Smooth muscle cell (in vitro differentiated cells): ENCODE measurements around the gene KIZ. TPM values are rescaled to one million over a fixed set of nuclear protein-coding genes. Genes with fewer than 3 reads are reported as not detected.

ENCODE experiments used
- DNase-seq: peaks from one replicate; lab custom pipeline; 2025; ENCODE audit not compliant: unreplicated experiment; lab: John Stamatoyannopoulos, UW
- H2AFZ ChIP-seq: fragments of 200-600 bp; sonication (generic); 2 replicates; pipeline ENCODE4 v1.6.0; 2016; ENCODE audit warnings: antibody characterized with exemption, low read depth, mild to moderate bottlenecking
- H3F3A ChIP-seq: fragments of 200-600 bp; sonication (generic); 2 replicates; pipeline ENCODE4 v1.6.0; 2017; ENCODE audit warnings: antibody characterized with exemption, low read depth
- H3K27ac ChIP-seq: fragments of 200-600 bp; sonication (generic); 2 replicates; pipeline ENCODE4 v1.5.1; 2016; ENCODE audit warnings: low read depth, mild to moderate bottlenecking
- H3K27me3 ChIP-seq: fragments of 200-600 bp; sonication (generic); 2 replicates; pipeline ENCODE4 v1.6.1; 2016; ENCODE audit warnings: low read depth, mild to moderate bottlenecking
- H3K36me3 ChIP-seq: fragments of 200-600 bp; sonication (generic); 2 replicates; pipeline ENCODE4 v1.5.1; 2016; ENCODE audit warnings: low read depth
- H3K4me1 ChIP-seq: fragments of 200-600 bp; sonication (generic); 2 replicates; pipeline ENCODE4 v1.5.1; 2016; ENCODE audit warnings: low read depth
- H3K4me2 ChIP-seq: fragments of 200-600 bp; sonication (generic); 2 replicates; pipeline ENCODE4 v1.6.0; 2016; ENCODE audit warnings: mild to moderate bottlenecking
- H3K4me3 ChIP-seq: fragments of 200-600 bp; sonication (generic); 2 replicates; pipeline ENCODE4 v1.5.1; 2016; ENCODE audit warnings: mild to moderate bottlenecking
- H3K79me2 ChIP-seq: fragments of 200-600 bp; sonication (generic); 2 replicates; pipeline ENCODE4 v1.6.0; 2016; ENCODE audit warnings: low read depth, mild to moderate bottlenecking
- H3K9ac ChIP-seq: fragments of 200-600 bp; sonication (generic); 2 replicates; pipeline ENCODE4 v1.6.0; 2016; ENCODE audit warnings: low read depth
- H3K9me3 ChIP-seq: fragments of 200-600 bp; sonication (generic); replicated peaks from 2 replicates; pipeline ENCODE4 v1.5.1; 2016; ENCODE audit warnings: low read depth
- H4K20me1 ChIP-seq: fragments of 200-600 bp; sonication (generic); 2 replicates; pipeline ENCODE4 v1.6.0; 2016; ENCODE audit warnings: low read depth
- WGBS: methylation state at CpG from one replicate; pipeline ENCODE4 v1.1.7; 2016; ENCODE audit warnings: low lambda C conversion rate; 5-methylcytosine and 5-hydroxymethylcytosine counted together
- polyA plus RNA-seq: library from polyadenylated mRNA; unstranded; fragments of >200 nt; fragmentation: Nextera tagmentation; extraction: Ambion mirVana; gene quantifications from 2 replicates; pipeline ENCODE4 v1.2.1, GENCODE V29; 2016
- total RNA-seq: library from RNA; depleted of rRNA; stranded (reverse); fragments of >200 nt; gene quantifications from 2 replicates; pipeline ENCODE4 v1.2.3, GENCODE V29; 2014
- TF ChIP-seq, protein P1 (sequence below): fragments of 200-600 bp; sonication (generic); IDR thresholded peaks from 2 replicates; pipeline ENCODE4 v1.5.1; 2017; ENCODE audit warnings: borderline replicate concordance, mild to moderate bottlenecking, antibody characterized with exemption; ENCODE audit not compliant: insufficient read depth, poor library complexity, severe bottlenecking

The KIZ gene
- total and polyA plus RNA-seq, 2 experiments from 2014 or later, result 19.2 to 20.9 TPM

DNA sequence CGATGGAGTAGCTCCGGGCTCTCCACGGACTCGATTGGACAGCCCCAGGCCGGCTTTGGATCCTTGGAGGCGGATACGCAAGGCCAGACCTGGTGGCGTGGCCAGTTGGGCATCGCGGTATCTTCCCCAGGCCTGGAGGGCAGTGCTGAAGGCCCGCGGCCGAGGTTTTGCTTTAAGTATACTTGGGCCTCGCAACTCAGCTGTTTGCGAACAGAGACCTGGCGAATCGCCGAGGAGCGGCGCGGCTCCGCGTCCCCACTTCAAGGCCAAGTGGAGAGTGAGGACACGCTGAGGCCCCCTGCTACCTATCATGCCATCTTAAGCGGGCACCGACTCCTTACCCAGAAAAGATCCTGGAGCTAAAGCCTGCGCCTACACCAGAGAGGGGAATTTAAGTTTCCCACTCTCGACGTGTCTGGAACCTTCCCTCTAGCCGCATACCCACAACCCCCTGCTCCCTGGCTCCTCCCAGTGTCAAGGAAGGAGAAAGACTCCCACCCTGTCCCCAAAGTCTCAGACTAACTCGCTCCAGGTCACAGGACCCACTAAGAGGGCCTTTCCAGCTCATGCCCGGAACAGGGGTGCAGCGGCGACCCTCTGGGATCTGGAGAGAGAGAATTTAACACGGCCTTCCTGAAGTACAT is 23.8 kb upstream of the KIZ start:
- peak overlapping the region; percentile 44 for H3K4me3 ChIP-seq

DNA sequence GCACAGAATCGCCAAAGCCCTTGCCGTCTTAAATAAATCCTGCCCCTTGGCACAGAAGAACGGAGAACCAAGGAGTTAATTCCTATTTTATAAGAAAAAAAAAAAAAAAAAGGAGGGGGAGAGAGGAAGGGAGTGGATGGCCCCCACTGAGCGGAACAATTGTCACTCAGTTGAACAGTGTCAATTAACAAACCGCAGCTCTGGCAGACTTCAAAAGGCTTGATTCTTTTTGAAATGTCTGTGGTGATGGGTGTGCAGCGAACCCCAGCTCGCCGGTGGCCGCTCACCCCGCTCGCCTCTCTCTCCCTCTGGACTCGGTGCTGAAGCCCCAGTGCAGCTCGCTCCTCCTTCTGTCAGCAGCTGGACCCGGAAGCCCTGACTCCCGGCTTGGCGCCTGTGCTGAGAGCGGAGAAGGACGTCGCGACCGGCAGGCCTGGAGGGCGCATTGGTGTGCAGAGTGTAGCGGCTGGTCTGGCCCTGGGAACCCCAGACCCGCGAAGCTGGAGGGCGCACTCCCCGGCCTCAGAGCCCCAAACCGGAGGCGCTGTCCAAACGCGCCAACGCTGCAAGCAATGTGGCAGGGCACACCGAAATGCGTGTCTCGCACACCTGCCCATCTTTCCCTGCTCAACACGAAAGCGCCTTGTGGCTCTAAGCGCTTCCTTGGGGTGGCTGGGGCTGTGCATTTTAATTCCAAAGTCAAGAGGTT is 23.1 kb upstream of the KIZ start:
- Histone ChIP-seq H3F3A (no peaks in the 10 kb centered on the region), H3K36me3 (no peaks in the 10 kb centered on the region), H3K27me3 (peaks cover 100% of the 10 kb centered on the region), H2AFZ (no peak overlapping the region), H3K79me2 (no peaks in the 10 kb centered on the region), H3K9ac (no peak overlapping the region), H3K9me3 (no peaks in the 10 kb centered on the region), H4K20me1 (no peaks in the 10 kb centered on the region), H3K27ac (no peak overlapping the region), H3K4me1 (peaks cover 48% of the 10 kb centered on the region), H3K4me2 (peak overlapping the region; percentile 86), H3K4me3 (peak overlapping the region; percentile 44)
- under 1% methylated on average over 34 of the region's 38 CpGs for WGBS
- no peak for DNase-seq
- TF ChIP-seq, protein P1, sequence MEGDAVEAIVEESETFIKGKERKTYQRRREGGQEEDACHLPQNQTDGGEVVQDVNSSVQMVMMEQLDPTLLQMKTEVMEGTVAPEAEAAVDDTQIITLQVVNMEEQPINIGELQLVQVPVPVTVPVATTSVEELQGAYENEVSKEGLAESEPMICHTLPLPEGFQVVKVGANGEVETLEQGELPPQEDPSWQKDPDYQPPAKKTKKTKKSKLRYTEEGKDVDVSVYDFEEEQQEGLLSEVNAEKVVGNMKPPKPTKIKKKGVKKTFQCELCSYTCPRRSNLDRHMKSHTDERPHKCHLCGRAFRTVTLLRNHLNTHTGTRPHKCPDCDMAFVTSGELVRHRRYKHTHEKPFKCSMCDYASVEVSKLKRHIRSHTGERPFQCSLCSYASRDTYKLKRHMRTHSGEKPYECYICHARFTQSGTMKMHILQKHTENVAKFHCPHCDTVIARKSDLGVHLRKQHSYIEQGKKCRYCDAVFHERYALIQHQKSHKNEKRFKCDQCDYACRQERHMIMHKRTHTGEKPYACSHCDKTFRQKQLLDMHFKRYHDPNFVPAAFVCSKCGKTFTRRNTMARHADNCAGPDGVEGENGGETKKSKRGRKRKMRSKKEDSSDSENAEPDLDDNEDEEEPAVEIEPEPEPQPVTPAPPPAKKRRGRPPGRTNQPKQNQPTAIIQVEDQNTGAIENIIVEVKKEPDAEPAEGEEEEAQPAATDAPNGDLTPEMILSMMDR, result no peak

More for the DNA sequence above, 23.8 kb upstream of the KIZ start:
- WGBS, result 3% methylated on average over 35 of the region's 35 CpGs
- Histone ChIP-seq H3K27ac (no peak overlapping the region), H3K36me3 (no peaks in the 10 kb centered on the region), H3K9me3 (no peaks in the 10 kb centered on the region), H3K4me2 (peak overlapping the region; percentile 86), H3K27me3 (peaks cover 100% of the 10 kb centered on the region), H3K79me2 (no peaks in the 10 kb centered on the region), H3F3A (no peaks in the 10 kb centered on the region), H2AFZ (no peak overlapping the region), H4K20me1 (no peaks in the 10 kb centered on the region), H3K4me1 (peaks cover 48% of the 10 kb centered on the region), H3K9ac (no peak overlapping the region)
- no peak for DNase-seq
- TF ChIP-seq, protein P1, result no peak

DNA sequence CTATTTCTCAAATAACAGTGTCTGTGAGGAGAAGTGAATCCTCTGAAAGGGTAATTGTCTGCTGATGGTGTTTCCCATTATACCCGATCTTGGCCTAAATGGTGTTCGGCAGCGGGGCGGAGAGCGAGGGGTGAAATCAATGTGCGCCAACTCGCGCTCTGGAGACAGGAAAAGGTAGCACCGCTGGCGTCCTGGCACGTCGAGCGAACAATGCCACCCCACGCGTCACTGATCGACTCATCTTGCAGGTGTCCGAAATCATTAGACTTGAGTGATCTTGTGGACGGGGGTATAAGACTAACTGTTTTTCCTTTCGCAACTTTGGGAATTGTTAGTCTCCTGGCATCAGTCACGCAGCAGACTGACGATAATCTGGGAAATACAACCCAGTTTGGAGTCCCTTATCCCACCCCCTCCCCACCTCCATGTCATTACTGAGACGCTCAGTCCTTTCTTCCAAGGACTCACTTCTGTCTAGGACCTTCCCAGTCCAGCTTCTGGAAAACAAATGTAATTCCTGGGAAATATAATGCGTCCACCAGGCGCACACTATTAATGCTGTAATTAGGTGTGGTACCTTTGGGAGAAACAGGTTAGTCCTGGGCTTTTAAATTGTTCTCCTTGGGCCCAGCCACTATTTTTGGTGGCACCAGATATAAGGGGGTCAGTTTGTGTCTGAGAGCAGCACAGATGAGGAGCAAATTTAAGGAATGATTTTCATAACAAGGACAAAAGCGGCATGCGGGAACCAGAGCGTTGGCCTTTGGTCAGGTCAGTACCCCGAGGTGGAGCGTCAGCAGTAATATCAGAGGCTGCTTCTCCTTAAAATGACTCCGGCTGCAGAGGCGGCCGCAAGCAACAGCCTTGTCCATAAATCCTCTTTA is 22.1 kb upstream of the KIZ start:
- H3K9ac ChIP-seq, result no peak overlapping the region
- TF ChIP-seq, protein P1, result no peak
- H3K36me3 ChIP-seq, result no peaks in the 10 kb centered on the region
- H3K4me3 ChIP-seq, result no peak overlapping the region
- H3K27me3 ChIP-seq, result peaks cover 100% of the 10 kb centered on the region
- no peaks in the 10 kb centered on the region for H3F3A ChIP-seq
- no peaks in the 10 kb centered on the region for H3K79me2 ChIP-seq
- no peak overlapping the region for H3K27ac ChIP-seq
- H2AFZ ChIP-seq, result no peak overlapping the region
- no peak for DNase-seq
- WGBS, result 12% methylated on average over 32 of the region's 32 CpGs
- no peaks in the 10 kb centered on the region for H4K20me1 ChIP-seq
- peaks cover 48% of the 10 kb centered on the region for H3K4me1 ChIP-seq
- H3K9me3 ChIP-seq, result no peaks in the 10 kb centered on the region
- H3K4me2 ChIP-seq, result no peak overlapping the region
